ENCODE data around the gene VWF. TPM values are rescaled to one million over a fixed set of nuclear protein-coding genes. Genes with fewer than 3 reads are reported as not detected.

The VWF gene
- total RNA-seq, 1 donor from 2014 or later = 733 TPM

Other genes starting within 250 kb of the VWF start
- 34.6 TPM for gene ANO2, start 179.4 kb downstream of the VWF start, total RNA-seq
- gene CD9, start 75.7 kb upstream of the VWF start, total RNA-seq = 57.7 TPM
- gene PLEKHG6, start 186.0 kb upstream of the VWF start, total RNA-seq = 52.2 TPM
- gene TNFRSF1A, start 217.4 kb upstream of the VWF start, total RNA-seq = 264 TPM